Chondrocyte (in vitro differentiated cells): ENCODE data around the gene CRHR1. TPM values are rescaled to one million over a fixed set of nuclear protein-coding genes. Genes with fewer than 3 reads are reported as not detected.

Source experiments
- DNase-seq: peaks from one replicate; pipeline ENCODE4 v3.0.0; 2021; ENCODE audit warnings: mixed read lengths, low spot score
- H3K27ac Mint-ChIP-seq: one replicate; pipeline ENCODE4 v1.8.0; 2021; ENCODE audit warnings: mild to moderate bottlenecking, moderate library complexity, mixed read lengths; ENCODE audit not compliant: unreplicated experiment
- H3K27me3 Mint-ChIP-seq: 2 replicates; pipeline ENCODE4 v1.8.0; 2021; ENCODE audit warnings: low read depth, mixed read lengths
- H3K36me3 Mint-ChIP-seq: 2 replicates; pipeline ENCODE4 v1.8.0; 2021; ENCODE audit warnings: low read depth, mixed read lengths
- H3K4me1 Mint-ChIP-seq: 2 replicates; pipeline ENCODE4 v1.8.0; 2021; ENCODE audit warnings: low read depth, mild to moderate bottlenecking, mixed read lengths
- H3K4me3 Mint-ChIP-seq: one replicate; pipeline ENCODE4 v1.8.0; 2021; ENCODE audit warnings: mild to moderate bottlenecking, moderate library complexity, mixed read lengths; ENCODE audit not compliant: unreplicated experiment
- H3K9me3 Mint-ChIP-seq: 2 replicates; pipeline ENCODE4 v1.8.0; 2021; ENCODE audit warnings: low read depth, mixed read lengths
- total RNA-seq: library from RNA; stranded (reverse); gene quantifications from 3 replicates; pipeline ENCODE4 v1.2.1, GENCODE V29; 2021
- TF ChIP-seq, protein P1 (sequence below): fragments of 200-600 bp; sonication (generic); IDR thresholded peaks from 2 replicates; pipeline ENCODE4 v1.5.0; 2021; ENCODE audit warnings: antibody characterized with exemption, mild to moderate bottlenecking, moderate library complexity

CRHR1 gene
- total RNA-seq, 1 donor from 2014 or later: not detected

DNA sequence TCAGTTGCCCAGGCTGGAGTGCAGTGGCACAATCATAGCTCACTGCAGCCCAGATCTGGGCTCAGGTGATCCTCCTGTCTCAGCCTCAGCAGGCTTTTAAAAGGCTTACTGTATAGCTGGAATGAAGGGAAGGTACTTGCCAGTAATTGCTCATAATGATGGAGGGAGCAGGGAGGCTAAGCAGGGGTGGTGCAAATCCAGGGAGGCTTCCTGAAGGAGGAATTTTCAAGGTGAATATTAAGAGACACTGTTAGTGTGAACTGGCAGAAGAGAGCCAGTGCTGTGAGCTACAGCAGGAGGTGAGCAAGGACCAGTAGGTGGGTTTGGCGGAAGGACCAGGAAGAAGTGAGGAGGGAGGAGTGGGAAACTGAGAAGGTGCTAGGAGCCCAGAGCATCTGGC lies 24.7 kb downstream of the CRHR1 start:
- TF ChIP-seq, protein P1, sequence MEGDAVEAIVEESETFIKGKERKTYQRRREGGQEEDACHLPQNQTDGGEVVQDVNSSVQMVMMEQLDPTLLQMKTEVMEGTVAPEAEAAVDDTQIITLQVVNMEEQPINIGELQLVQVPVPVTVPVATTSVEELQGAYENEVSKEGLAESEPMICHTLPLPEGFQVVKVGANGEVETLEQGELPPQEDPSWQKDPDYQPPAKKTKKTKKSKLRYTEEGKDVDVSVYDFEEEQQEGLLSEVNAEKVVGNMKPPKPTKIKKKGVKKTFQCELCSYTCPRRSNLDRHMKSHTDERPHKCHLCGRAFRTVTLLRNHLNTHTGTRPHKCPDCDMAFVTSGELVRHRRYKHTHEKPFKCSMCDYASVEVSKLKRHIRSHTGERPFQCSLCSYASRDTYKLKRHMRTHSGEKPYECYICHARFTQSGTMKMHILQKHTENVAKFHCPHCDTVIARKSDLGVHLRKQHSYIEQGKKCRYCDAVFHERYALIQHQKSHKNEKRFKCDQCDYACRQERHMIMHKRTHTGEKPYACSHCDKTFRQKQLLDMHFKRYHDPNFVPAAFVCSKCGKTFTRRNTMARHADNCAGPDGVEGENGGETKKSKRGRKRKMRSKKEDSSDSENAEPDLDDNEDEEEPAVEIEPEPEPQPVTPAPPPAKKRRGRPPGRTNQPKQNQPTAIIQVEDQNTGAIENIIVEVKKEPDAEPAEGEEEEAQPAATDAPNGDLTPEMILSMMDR: no peak
- Mint-ChIP-seq H3K4me3 (no peak overlapping the region), H3K36me3 (no peaks in the 10 kb centered on the region), H3K9me3 (peaks cover 3% of the 10 kb centered on the region), H3K4me1 (no peaks in the 10 kb centered on the region), H3K27me3 (peaks cover 47% of the 10 kb centered on the region), H3K27ac (no peak overlapping the region)
- no peak for DNase-seq

DNA sequence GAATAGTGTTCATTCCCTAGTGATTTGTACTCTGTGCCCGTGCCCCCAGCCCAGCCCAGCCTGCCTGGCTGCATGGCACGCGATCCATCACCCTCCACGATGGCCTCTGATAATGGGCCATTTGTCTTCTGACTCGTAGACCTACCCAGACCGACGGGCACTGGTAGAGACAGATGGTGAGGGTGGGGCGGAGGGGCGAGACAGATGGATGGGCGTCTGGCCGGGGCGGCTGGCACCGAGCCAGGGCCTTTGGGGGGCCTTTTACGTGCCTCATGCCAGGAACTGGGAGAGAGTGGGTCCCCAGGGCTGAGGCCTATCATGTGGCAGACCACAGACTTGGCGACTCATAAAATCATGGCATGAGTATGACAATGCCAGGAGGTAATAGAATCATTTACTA lies 25.4 kb downstream of the CRHR1 start:
- TF ChIP-seq, protein P1: no peak
- Mint-ChIP-seq H3K27ac (no peak overlapping the region), H3K9me3 (peaks cover 3% of the 10 kb centered on the region), H3K4me3 (no peak overlapping the region), H3K36me3 (no peaks in the 10 kb centered on the region), H3K4me1 (no peaks in the 10 kb centered on the region), H3K27me3 (peaks cover 46% of the 10 kb centered on the region)
- DNase-seq: no peak

DNA sequence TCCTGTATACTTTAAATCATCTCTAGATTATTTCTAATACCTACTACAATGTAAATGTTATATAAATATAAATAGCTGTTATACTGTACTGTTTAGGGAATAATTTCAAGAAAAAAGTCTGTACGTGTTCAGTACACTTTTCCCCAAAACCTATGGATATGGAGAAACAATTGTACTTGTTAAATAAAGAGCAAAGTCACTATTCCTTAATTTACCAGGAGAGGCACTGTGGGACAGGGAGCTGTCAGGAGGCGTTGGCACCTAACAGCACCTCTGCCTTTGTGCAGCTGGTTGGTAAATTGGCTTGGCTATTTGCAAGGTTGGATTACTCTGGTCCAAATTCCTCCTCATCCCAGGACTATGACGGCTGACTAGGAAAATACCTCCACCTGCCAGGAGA lies 28.0 kb downstream of the CRHR1 start:
- Mint-ChIP-seq H3K36me3 (no peaks in the 10 kb centered on the region), H3K27me3 (peaks cover 26% of the 10 kb centered on the region), H3K27ac (no peak overlapping the region), H3K4me3 (no peak overlapping the region), H3K4me1 (no peaks in the 10 kb centered on the region), H3K9me3 (peaks cover 3% of the 10 kb centered on the region)
- no peak for DNase-seq
- TF ChIP-seq, protein P1: peak; percentile 49

DNA sequence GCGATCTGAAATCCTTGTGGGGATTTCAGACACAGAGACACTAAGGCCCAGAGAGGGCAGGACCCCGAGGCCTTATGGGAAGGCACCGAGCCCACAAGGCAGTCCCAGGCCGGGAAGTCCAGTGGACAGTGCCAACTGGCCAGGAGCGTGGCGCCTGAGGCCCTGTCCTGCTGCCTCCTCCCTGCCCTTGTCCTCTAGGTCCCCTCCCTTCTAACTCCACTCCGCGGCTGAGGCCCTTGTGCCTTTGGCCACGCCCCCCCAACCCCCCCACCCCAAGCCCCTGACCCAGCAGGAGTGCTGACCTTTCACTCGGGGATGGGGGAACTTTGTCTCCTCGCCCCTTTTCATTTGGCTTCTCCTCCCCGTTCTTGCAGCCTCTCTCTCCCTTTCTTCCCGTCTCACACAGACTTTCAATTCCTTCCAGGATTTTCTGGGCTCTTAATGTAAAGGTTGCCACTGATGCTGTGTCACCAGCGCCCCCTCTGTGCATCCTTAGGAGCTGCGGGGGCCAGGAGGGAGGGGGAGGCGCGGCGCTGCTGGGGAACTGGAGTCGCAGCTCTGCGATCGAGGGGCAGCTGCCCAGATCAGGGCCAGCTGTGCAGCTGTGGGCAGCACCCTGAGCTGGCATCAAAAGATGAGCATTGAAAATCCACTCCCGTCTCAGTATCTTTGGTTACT lies 29.1 kb downstream of the CRHR1 start:
- no peak overlapping the region for H3K27ac Mint-ChIP-seq
- TF ChIP-seq, protein P1: peak; percentile 56
- H3K9me3 Mint-ChIP-seq: peaks cover 3% of the 10 kb centered on the region
- peaks cover 18% of the 10 kb centered on the region for H3K27me3 Mint-ChIP-seq
- H3K4me3 Mint-ChIP-seq: no peak overlapping the region
- H3K36me3 Mint-ChIP-seq: no peaks in the 10 kb centered on the region
- DNase-seq: no peak
- no peaks in the 10 kb centered on the region for H3K4me1 Mint-ChIP-seq

DNA sequence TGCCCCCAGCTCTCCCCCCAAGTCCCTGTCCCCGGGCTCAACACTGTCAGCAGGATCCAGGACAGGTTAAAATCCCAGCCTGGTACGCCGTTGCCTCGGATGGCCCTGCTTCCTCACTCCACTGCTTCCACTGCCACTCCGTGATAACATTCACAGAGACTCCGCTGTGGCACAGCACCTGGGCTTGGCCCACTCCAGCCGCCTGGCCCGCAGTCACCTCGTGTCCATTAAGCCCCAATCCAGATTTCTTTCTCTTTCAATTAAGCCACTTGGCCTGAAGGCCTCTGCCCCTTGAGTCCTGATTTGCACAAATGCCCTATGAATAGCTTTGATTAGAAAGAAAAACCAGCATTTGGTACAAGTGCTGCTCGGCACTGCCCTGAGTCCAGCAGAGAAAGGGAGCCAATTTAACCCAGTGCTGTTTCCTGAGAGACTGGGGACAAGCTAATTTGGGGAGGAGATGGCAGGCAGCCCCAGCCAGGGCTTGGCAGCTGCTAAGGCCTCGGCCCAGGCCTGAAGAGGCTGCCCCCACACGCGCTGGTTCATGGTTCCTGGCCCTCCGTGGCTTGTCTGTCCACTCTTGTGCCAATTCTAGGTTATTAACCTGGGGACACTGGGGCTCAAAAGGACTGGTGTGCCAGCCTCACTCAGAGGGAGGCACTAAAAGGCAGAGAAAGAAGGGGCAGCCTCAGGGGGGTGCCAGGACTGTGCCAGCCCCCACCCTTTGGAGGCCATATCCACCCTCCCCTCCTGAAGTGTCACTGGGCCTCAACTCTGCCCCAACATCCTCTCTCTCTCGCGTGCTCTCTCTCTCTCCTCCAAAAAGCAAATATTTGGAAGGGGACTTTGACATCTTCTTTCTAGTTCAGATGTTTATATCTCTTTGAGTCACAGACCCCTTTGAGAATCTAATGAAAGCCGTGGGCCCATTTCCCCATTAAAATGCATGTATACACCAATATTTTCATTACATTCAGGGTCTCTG lies 30.8 kb downstream of the CRHR1 start:
- Mint-ChIP-seq H3K27me3 (peaks cover 25% of the 10 kb centered on the region), H3K36me3 (no peaks in the 10 kb centered on the region), H3K4me1 (no peaks in the 10 kb centered on the region), H3K9me3 (peaks cover 3% of the 10 kb centered on the region), H3K4me3 (no peak overlapping the region), H3K27ac (no peak overlapping the region)
- TF ChIP-seq, protein P1: no peak
- no peak for DNase-seq
